Testis (tissue), 2 donors: ENCODE results near the gene RHBDL2.

Experiments
- CTCF ChIP-seq, 3 experiments: fragments of 450-650 bp in 2 of 3; fragments of 200-600 bp in 1 of 3; sonication (generic) in 1 of 3; IDR thresholded peaks; one replicate each; pipeline ENCODE4 v1.5.1; 2016 to 2019; ENCODE audit warnings: antibody characterized with exemption in 3 of 3, mild to moderate bottlenecking in 2 of 3, moderate library complexity in 1 of 3
- POLR2A ChIP-seq: fragments of 450-650 bp; IDR thresholded peaks from one replicate; pipeline ENCODE4 v1.6.1; 2017; ENCODE audit warnings: antibody characterized with exemption, mild to moderate bottlenecking, moderate library complexity

DNA sequence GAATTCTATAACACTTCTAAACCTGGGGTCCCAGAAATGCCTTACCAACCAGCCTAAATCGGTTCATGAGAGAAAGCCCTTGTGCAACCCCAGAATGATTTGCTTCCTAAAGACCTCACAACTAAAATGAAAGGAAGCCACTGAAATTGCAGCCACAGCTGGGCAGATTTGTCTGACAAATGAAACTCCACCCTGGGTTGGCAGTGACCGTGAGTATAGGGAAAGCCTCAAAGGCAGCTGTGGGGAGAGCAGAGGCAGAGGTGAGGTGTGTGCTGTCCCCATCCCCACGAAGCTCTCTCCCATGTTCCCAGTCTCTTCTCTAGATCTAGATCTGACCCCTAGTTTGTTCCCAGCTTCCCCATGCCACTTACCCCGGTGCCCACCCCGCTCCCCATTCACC, 23.1 kb downstream of the RHBDL2 start:
- TF ChIP-seq POLR2A = no peak
- no peak for TF ChIP-seq CTCF (IDR thresholded peaks at IDR 0.05)
